H9 (cell line): ENCODE measurements around the gene C11orf16. TPM values are rescaled to one million over a fixed set of nuclear protein-coding genes. Genes with fewer than 3 reads are reported as not detected.

Experiments
- DNase-seq: peaks from one replicate; pipeline ENCODE4 v3.0.0-alpha.2; 2017
- H2AFZ ChIP-seq: one replicate; pipeline ENCODE4 v1.6.1; 2013; ENCODE audit warnings: mild to moderate bottlenecking, low read length, control low read depth, moderate library complexity
- H2AK5ac ChIP-seq: 2 replicates; pipeline ENCODE4 v1.6.1; 2013; ENCODE audit warnings: low read length, control low read depth, mixed read lengths; ENCODE audit not compliant: insufficient read length
- H2BK120ac ChIP-seq: one replicate; pipeline ENCODE4 v1.6.1; 2013; ENCODE audit warnings: low read depth, mild to moderate bottlenecking, low read length, control low read depth, inconsistent platforms; ENCODE audit not compliant: poor library complexity, severe bottlenecking
- H2BK12ac ChIP-seq: 2 replicates; pipeline ENCODE4 v1.6.1; 2013; ENCODE audit warnings: low read length, control low read depth, mixed read lengths, low read depth; ENCODE audit not compliant: insufficient read length
- H2BK15ac ChIP-seq: 2 replicates; pipeline ENCODE4 v1.6.1; 2013; ENCODE audit warnings: low read depth, low read length, control low read depth
- H2BK20ac ChIP-seq: one replicate; pipeline ENCODE4 v1.6.1; 2013; ENCODE audit warnings: low read depth, mild to moderate bottlenecking, low read length, control low read depth, inconsistent platforms; ENCODE audit not compliant: poor library complexity, severe bottlenecking
- H2BK5ac ChIP-seq: 2 replicates; pipeline ENCODE4 v1.6.1; 2013; ENCODE audit warnings: low read length, control low read depth, mixed read lengths; ENCODE audit not compliant: insufficient read length
- H3K14ac ChIP-seq: 2 replicates; pipeline ENCODE4 v1.6.1; 2013; ENCODE audit warnings: low read length, control low read depth; ENCODE audit not compliant: insufficient read depth
- H3K18ac ChIP-seq: 2 replicates; pipeline ENCODE4 v1.6.1; 2013; ENCODE audit warnings: low read depth, mild to moderate bottlenecking, mixed read lengths, low read length, control low read depth; ENCODE audit not compliant: insufficient read length
- H3K23ac ChIP-seq: 2 replicates; pipeline ENCODE4 v1.6.1; 2013; ENCODE audit warnings: low read length, control low read depth, mixed read lengths, low read depth; ENCODE audit not compliant: insufficient read length
- H3K23me2 ChIP-seq: 2 replicates; pipeline ENCODE4 v1.6.1; 2013; ENCODE audit warnings: low read depth, mild to moderate bottlenecking, mixed read lengths, low read length, control low read depth; ENCODE audit not compliant: insufficient read length, poor library complexity, severe bottlenecking
- H3K27ac ChIP-seq: 2 replicates; pipeline ENCODE4 v1.5.1; 2013; ENCODE audit warnings: low read length, control low read depth, mixed read lengths, low read depth; ENCODE audit not compliant: insufficient read length
- H3K27me3 ChIP-seq: 2 replicates; pipeline ENCODE4 v1.6.1; 2013; ENCODE audit warnings: low read length, control low read depth, inconsistent platforms; ENCODE audit not compliant: insufficient read depth
- H3K4ac ChIP-seq: 2 replicates; pipeline ENCODE4 v1.6.1; 2013; ENCODE audit warnings: low read depth, mild to moderate bottlenecking, control low read depth, inconsistent platforms, low read length, moderate library complexity
- H3K4me1 ChIP-seq: 2 replicates; pipeline ENCODE4 v1.6.1; 2013; ENCODE audit warnings: low read length, control low read depth, inconsistent platforms; ENCODE audit not compliant: insufficient read depth
- H3K4me2 ChIP-seq: 2 replicates; pipeline ENCODE4 v1.6.1; 2013; ENCODE audit warnings: low read length, control low read depth, mixed read lengths; ENCODE audit not compliant: insufficient read length, insufficient read depth
- H3K56ac ChIP-seq: 2 replicates; pipeline ENCODE4 v1.6.1; 2013; ENCODE audit warnings: low read depth, mild to moderate bottlenecking, mixed read lengths, low read length, control low read depth; ENCODE audit not compliant: insufficient read length
- H3K79me1 ChIP-seq: 2 replicates; pipeline ENCODE4 v1.6.1; 2013; ENCODE audit warnings: low read depth, mild to moderate bottlenecking, moderate library complexity, low read length, control low read depth, inconsistent platforms; ENCODE audit not compliant: insufficient read depth, poor library complexity, severe bottlenecking
- H3K79me2 ChIP-seq: 2 replicates; pipeline ENCODE4 v1.6.1; 2013; ENCODE audit warnings: low read length, control low read depth, inconsistent platforms; ENCODE audit not compliant: insufficient read depth
- H3K9ac ChIP-seq: 2 replicates; pipeline ENCODE4 v1.6.1; 2013; ENCODE audit warnings: low read length, control low read depth, mixed read lengths; ENCODE audit not compliant: insufficient read length; ENCODE audit errors: extremely low read depth
- H3K9me3 ChIP-seq: one replicate; pipeline ENCODE4 v1.6.1; 2013; ENCODE audit warnings: low read depth, low read length, inconsistent platforms; ENCODE audit not compliant: control insufficient read depth
- H3T11ph ChIP-seq: one replicate; pipeline ENCODE4 v1.6.1; 2013; ENCODE audit warnings: mild to moderate bottlenecking, low read length, control low read depth, inconsistent platforms
- H4K20me1 ChIP-seq: one replicate; pipeline ENCODE4 v1.6.1; 2013; ENCODE audit not compliant: control insufficient read depth, insufficient read length, insufficient read depth
- H4K5ac ChIP-seq: 2 replicates; pipeline ENCODE4 v1.6.1; 2013; ENCODE audit warnings: low read depth, mild to moderate bottlenecking, mixed read lengths, low read length, control low read depth; ENCODE audit not compliant: insufficient read length
- H4K8ac ChIP-seq: replicated peaks from 2 replicates; pipeline ENCODE4 v1.6.1; 2013; ENCODE audit warnings: low read length, control low read depth, mixed read lengths, low read depth; ENCODE audit not compliant: insufficient read length
- H4K91ac ChIP-seq: 2 replicates; pipeline ENCODE4 v1.6.1; 2013; ENCODE audit warnings: low read depth, mild to moderate bottlenecking, moderate library complexity, mixed read lengths, low read length, control low read depth; ENCODE audit not compliant: insufficient read length
- H3K27ac Mint-ChIP-seq, 3 experiments: 2 replicates in 2 of 3; 3 replicates in 1 of 3; pipeline ENCODE4 v1.8.0; 2020 to 2021; ENCODE audit warnings: mixed read lengths in 3 of 3, mild to moderate bottlenecking in 1 of 3, moderate library complexity in 1 of 3
- H3K27me3 Mint-ChIP-seq: 2 replicates; pipeline ENCODE4 v1.8.0; 2021; ENCODE audit warnings: low read depth, mild to moderate bottlenecking, moderate library complexity, mixed read lengths
- H3K36me3 Mint-ChIP-seq, 3 experiments: 2 replicates in 2 of 3; 3 replicates in 1 of 3; pipeline ENCODE4 v1.8.0; 2020 to 2021; ENCODE audit warnings: low read depth in 3 of 3, mixed read lengths in 3 of 3; ENCODE audit not compliant: insufficient read depth in 1 of 3
- H3K4me1 Mint-ChIP-seq, 2 experiments: 2 replicates each; pipeline ENCODE4 v1.8.0; 2020; ENCODE audit warnings: mixed read lengths in 2 of 2
- H3K4me3 Mint-ChIP-seq, 2 experiments: 2 replicates in 1 of 2; 3 replicates in 1 of 2; pipeline ENCODE4 v1.8.0; 2020 to 2021; ENCODE audit warnings: mild to moderate bottlenecking in 2 of 2, mixed read lengths in 2 of 2, moderate library complexity in 1 of 2
- H3K9me3 Mint-ChIP-seq, 2 experiments: 2 replicates in 1 of 2; 3 replicates in 1 of 2; pipeline ENCODE4 v1.8.0; 2020; ENCODE audit warnings: mild to moderate bottlenecking in 2 of 2, mixed read lengths in 2 of 2, moderate library complexity in 1 of 2
- total RNA-seq: library from RNA; stranded (reverse); gene quantifications from 2 replicates; pipeline ENCODE4 v1.2.1, GENCODE V29; 2021
- TF ChIP-seq, protein P1 (sequence below): fragments of 200-600 bp; sonication (generic); conservative IDR thresholded peaks from 3 replicates; pipeline ENCODE4 v1.8.0; 2021; ENCODE audit warnings: antibody characterized with exemption, mild to moderate bottlenecking

Gene C11orf16
- total RNA-seq, 1 experiment from 2014 or later, result 0.15 TPM

DNA sequence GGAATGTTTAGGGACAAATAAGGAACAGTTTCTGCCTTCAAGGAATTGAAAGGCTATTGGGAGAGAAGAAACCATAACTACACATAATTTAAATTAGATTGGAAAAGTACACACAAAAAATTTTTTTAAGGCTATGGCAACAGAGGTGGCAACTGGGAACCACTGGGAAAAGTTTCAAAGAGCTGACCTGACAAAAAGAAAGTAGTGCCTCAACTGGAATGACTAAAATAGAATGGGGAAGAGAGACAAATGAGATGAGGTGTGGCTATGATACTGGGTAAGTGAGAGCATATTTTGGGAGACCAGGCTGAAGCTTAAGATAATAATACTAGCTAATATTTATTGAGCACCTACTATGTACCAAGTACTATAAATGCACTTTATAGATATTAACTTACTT, 24.6 kb downstream of the C11orf16 start:
- Histone ChIP-seq H2BK120ac (no peak overlapping the region), H3K18ac (no peak overlapping the region), H2BK15ac (no peak overlapping the region), H2AFZ (no peak overlapping the region), H3K4ac (no peak overlapping the region), H3K23ac (no peak overlapping the region), H2BK5ac (no peak overlapping the region), H3K9ac (no peak overlapping the region), H4K20me1 (no peaks in the 10 kb centered on the region), H4K8ac (no peak overlapping the region), H3K14ac (no peak overlapping the region), H3K4me2 (no peak overlapping the region), H3K79me2 (no peaks in the 10 kb centered on the region; the same call in 1 of the 2 replicates), H4K91ac (no peak overlapping the region), H2BK20ac (no peak overlapping the region), H3K56ac (no peak overlapping the region), H3K9me3 (no peaks in the 10 kb centered on the region), H3K27ac (no peak overlapping the region), H3K79me1 (no peaks in the 10 kb centered on the region), H2BK12ac (no peak overlapping the region), H3K27me3 (no peaks in the 10 kb centered on the region; the same call in 1 of the 2 replicates), H4K5ac (no peak overlapping the region), H3T11ph (no peak overlapping the region), H3K23me2 (peaks cover 6% of the 10 kb centered on the region), H2AK5ac (no peak overlapping the region), H3K4me1 (peaks cover 4% of the 10 kb centered on the region; the same call in 1 of the 2 replicates)
- DNase-seq, result no peak
- TF ChIP-seq, protein P1, sequence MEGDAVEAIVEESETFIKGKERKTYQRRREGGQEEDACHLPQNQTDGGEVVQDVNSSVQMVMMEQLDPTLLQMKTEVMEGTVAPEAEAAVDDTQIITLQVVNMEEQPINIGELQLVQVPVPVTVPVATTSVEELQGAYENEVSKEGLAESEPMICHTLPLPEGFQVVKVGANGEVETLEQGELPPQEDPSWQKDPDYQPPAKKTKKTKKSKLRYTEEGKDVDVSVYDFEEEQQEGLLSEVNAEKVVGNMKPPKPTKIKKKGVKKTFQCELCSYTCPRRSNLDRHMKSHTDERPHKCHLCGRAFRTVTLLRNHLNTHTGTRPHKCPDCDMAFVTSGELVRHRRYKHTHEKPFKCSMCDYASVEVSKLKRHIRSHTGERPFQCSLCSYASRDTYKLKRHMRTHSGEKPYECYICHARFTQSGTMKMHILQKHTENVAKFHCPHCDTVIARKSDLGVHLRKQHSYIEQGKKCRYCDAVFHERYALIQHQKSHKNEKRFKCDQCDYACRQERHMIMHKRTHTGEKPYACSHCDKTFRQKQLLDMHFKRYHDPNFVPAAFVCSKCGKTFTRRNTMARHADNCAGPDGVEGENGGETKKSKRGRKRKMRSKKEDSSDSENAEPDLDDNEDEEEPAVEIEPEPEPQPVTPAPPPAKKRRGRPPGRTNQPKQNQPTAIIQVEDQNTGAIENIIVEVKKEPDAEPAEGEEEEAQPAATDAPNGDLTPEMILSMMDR, result no peak
- Mint-ChIP-seq H3K9me3 (no peaks in the 10 kb centered on the region), H3K4me3 (no peak overlapping the region), H3K27me3 (peaks cover 30% of the 10 kb centered on the region), H3K27ac (no peak overlapping the region), H3K4me1 (peaks cover 13 to 19% of the 10 kb centered on the region in 2 experiments), H3K36me3 (peaks cover 0 to 2% (median 0%) of the 10 kb centered on the region in 3 experiments; a peak in 3 of 7 replicates)
